ENCODE data around the gene LMTK2.

DNA sequence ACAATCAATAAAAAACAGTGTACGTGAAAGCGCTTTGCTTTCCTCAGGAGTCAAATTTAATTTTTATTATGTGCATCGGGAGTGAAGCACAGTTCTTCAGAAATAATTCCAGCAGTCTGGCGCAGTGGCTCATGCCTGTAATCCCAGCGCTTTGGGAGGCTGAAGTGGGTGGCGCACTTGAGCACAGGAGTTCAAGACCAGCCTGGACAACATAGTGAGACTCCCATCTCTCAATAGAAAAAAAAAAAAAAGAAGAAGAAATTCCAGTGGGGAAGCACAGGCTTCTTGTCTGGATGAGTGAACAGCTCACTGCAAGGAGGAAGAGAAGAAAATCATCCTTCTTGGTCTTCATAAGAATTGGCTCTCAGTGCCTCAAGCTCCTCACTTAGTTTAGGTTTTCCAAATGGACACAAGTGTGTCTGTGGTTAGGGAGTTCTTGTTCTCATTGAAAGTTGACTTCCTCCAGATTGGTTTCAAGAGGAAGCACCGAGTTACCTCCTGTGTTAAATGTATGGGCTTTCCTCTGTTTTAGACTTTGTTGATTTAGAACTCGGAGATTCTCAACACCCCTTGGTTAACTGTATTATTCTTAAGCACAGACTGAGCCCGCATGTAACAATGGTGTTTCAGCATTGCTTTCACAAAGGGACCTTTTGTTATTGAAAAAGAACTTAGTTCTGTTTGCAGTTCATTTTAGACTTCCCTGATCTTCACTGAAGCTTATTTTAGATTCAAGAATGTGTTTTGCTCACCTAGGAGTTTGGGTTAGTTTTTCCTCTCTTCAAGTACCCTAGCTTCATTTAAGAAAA lies 28.0 kb downstream of the LMTK2 start:
- TF ChIP-seq EP300 (conservative IDR thresholded peaks at IDR 0.05; ENCODE audit: poor library complexity, severe bottlenecking) (no peak), CTCF (IDR thresholded peaks at IDR 0.05; ENCODE audit: poor library complexity, severe bottlenecking) (no peak), SMC3 (conservative IDR thresholded peaks at IDR 0.05; ENCODE audit: poor library complexity) (no peak), EZH2 (IDR thresholded peaks at IDR 0.05; ENCODE audit: borderline replicate concordance, insufficient read depth, low read length, poor library complexity, severe bottlenecking) (no peak)
- TF ChIP-seq, protein P1, sequence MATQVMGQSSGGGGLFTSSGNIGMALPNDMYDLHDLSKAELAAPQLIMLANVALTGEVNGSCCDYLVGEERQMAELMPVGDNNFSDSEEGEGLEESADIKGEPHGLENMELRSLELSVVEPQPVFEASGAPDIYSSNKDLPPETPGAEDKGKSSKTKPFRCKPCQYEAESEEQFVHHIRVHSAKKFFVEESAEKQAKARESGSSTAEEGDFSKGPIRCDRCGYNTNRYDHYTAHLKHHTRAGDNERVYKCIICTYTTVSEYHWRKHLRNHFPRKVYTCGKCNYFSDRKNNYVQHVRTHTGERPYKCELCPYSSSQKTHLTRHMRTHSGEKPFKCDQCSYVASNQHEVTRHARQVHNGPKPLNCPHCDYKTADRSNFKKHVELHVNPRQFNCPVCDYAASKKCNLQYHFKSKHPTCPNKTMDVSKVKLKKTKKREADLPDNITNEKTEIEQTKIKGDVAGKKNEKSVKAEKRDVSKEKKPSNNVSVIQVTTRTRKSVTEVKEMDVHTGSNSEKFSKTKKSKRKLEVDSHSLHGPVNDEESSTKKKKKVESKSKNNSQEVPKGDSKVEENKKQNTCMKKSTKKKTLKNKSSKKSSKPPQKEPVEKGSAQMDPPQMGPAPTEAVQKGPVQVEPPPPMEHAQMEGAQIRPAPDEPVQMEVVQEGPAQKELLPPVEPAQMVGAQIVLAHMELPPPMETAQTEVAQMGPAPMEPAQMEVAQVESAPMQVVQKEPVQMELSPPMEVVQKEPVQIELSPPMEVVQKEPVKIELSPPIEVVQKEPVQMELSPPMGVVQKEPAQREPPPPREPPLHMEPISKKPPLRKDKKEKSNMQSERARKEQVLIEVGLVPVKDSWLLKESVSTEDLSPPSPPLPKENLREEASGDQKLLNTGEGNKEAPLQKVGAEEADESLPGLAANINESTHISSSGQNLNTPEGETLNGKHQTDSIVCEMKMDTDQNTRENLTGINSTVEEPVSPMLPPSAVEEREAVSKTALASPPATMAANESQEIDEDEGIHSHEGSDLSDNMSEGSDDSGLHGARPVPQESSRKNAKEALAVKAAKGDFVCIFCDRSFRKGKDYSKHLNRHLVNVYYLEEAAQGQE (IDR thresholded peaks at IDR 0.05; ENCODE audit: borderline replicate concordance): no peak

All from neural cell (in vitro differentiated cells).